ENCODE measurements around the gene CDR2. TPM values are rescaled to one million over a fixed set of nuclear protein-coding genes. Genes with fewer than 3 reads are reported as not detected.

Gene CDR2
- total RNA-seq, 1 donor from 2014 or later, result 6.8 TPM

- intact Hi-C loops (cut with micrococcal nuclease), result no loop called here
- peaks cover 8% of the 10 kb centered on the region for H3K4me1 ChIP-seq
- no peak overlapping the region for H3K4me3 ChIP-seq
- no peaks in the 10 kb centered on the region for H3K36me3 ChIP-seq
- DNase-seq, result no peak
- no peaks in the 10 kb centered on the region for H3K9me3 ChIP-seq (replicated peaks)
- no peak for TF ChIP-seq CTCF (IDR thresholded peaks at IDR 0.05; ENCODE audit: borderline replicate concordance)
- no peak overlapping the region for H3K27ac ChIP-seq (replicated peaks)
- no peaks in the 10 kb centered on the region for H3K27me3 ChIP-seq (ENCODE audit: low read depth)
Measured at GRCh38 chr16:22388101-22388644, 13.8 kb upstream of the CDR2 start.

- H3K27ac ChIP-seq (replicated peaks), result peak overlapping the region; percentile 28
- intact Hi-C loops (cut with micrococcal nuclease), result no loop called here
- no peaks in the 10 kb centered on the region for H3K9me3 ChIP-seq (replicated peaks)
- no peak for TF ChIP-seq CTCF (IDR thresholded peaks at IDR 0.05; ENCODE audit: borderline replicate concordance)
- no peaks in the 10 kb centered on the region for H3K27me3 ChIP-seq (ENCODE audit: low read depth)
- no peaks in the 10 kb centered on the region for H3K36me3 ChIP-seq
- DNase-seq, result no peak
- H3K4me1 ChIP-seq, result peaks cover 9% of the 10 kb centered on the region
- no peak overlapping the region for H3K4me3 ChIP-seq
Measured at GRCh38 chr16:22386976-22387375, 12.6 kb upstream of the CDR2 start.

GRCh38 chr16:22385196-22385595, 10.8 kb upstream of the CDR2 start:
- no peak for DNase-seq
- intact Hi-C loops (cut with micrococcal nuclease), result no loop called here
- peaks cover 24% of the 10 kb centered on the region for H3K4me1 ChIP-seq
- no peak overlapping the region for H3K27ac ChIP-seq (replicated peaks)
- H3K4me3 ChIP-seq, result no peak overlapping the region
- no peaks in the 10 kb centered on the region for H3K36me3 ChIP-seq
- H3K27me3 ChIP-seq (ENCODE audit: low read depth), result no peaks in the 10 kb centered on the region
- no peak for TF ChIP-seq CTCF (IDR thresholded peaks at IDR 0.05; ENCODE audit: borderline replicate concordance)
- H3K9me3 ChIP-seq (replicated peaks), result no peaks in the 10 kb centered on the region

- no peak overlapping the region for H3K27ac ChIP-seq (replicated peaks)
- no peak for DNase-seq
- no peaks in the 10 kb centered on the region for H3K36me3 ChIP-seq
- no peaks in the 10 kb centered on the region for H3K9me3 ChIP-seq (replicated peaks)
- H3K4me3 ChIP-seq, result no peak overlapping the region
- H3K4me1 ChIP-seq, result peaks cover 24% of the 10 kb centered on the region
- no peaks in the 10 kb centered on the region for H3K27me3 ChIP-seq (ENCODE audit: low read depth)
- intact Hi-C loops (cut with micrococcal nuclease), result no loop called here
- no peak for TF ChIP-seq CTCF (IDR thresholded peaks at IDR 0.05; ENCODE audit: borderline replicate concordance)
Measured at GRCh38 chr16:22383827-22384226, 9.4 kb upstream of the CDR2 start.

GRCh38 chr16:22381392-22381791, 7.0 kb upstream of the CDR2 start:
- intact Hi-C loops (cut with micrococcal nuclease), result no loop called here
- no peak for TF ChIP-seq CTCF (IDR thresholded peaks at IDR 0.05; ENCODE audit: borderline replicate concordance)
- Histone ChIP-seq H3K36me3 (no peaks in the 10 kb centered on the region), H3K4me1 (peaks cover 16% of the 10 kb centered on the region), H3K27ac (replicated peaks) (peak overlapping the region; percentile 18), H3K4me3 (no peak overlapping the region), H3K27me3 (ENCODE audit: low read depth) (no peaks in the 10 kb centered on the region), H3K9me3 (replicated peaks) (no peaks in the 10 kb centered on the region)
- DNase-seq, result no peak
